Adrenal gland (tissue), 5 donors: ENCODE measurements around the gene CEP128.

Experiments used
- POLR2A ChIP-seq, 2 donors: fragments of 450-650 bp; IDR thresholded peaks; one replicate each; pipeline ENCODE4 v1.6.1; 2017; ENCODE audit warnings: antibody characterized with exemption in 2 of 2, mild to moderate bottlenecking in 2 of 2, moderate library complexity in 1 of 2
- TF ChIP-seq, protein P1 (sequence below), 6 experiments: fragments of 450-650 bp in 4 of 6; fragments of 200-600 bp in 2 of 6; sonication (generic) in 1 of 6; IDR thresholded peaks; 1 replicate in 5 of 6; 2 replicates in 1 of 6; pipeline versions ENCODE4 v1.5.1 to v1.8.0; 2016 to 2021; ENCODE audit warnings: antibody characterized with exemption in 6 of 6, mild to moderate bottlenecking in 2 of 6, moderate library complexity in 1 of 6
- donor health status: DM: no; HTN: no; CAD: no.

DNA sequence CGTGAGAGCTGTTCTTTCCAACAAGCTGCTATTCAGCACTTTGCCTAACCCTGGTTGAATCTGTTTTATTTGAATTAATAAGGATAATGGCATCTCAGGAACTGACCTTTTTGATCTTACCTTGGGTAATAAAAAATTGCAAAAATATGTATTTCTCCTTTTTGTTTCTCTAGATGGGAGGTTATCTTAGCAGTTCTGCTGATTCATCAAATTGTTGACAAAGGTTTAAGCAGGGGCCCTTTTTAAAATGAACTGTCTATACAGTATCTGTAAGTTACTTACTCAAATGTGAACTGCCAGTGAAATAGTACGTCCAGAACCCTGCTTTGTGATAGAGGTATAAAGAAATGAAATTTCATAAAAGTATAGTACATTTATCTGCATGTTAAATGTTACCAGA lies 14.6 kb upstream of the CEP128 start:
- TF ChIP-seq, protein P1, sequence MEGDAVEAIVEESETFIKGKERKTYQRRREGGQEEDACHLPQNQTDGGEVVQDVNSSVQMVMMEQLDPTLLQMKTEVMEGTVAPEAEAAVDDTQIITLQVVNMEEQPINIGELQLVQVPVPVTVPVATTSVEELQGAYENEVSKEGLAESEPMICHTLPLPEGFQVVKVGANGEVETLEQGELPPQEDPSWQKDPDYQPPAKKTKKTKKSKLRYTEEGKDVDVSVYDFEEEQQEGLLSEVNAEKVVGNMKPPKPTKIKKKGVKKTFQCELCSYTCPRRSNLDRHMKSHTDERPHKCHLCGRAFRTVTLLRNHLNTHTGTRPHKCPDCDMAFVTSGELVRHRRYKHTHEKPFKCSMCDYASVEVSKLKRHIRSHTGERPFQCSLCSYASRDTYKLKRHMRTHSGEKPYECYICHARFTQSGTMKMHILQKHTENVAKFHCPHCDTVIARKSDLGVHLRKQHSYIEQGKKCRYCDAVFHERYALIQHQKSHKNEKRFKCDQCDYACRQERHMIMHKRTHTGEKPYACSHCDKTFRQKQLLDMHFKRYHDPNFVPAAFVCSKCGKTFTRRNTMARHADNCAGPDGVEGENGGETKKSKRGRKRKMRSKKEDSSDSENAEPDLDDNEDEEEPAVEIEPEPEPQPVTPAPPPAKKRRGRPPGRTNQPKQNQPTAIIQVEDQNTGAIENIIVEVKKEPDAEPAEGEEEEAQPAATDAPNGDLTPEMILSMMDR (IDR thresholded peaks at IDR 0.05): no peak
- TF ChIP-seq POLR2A (IDR thresholded peaks at IDR 0.05): no peak
